Left forelimb (tissue), 1 donor: ENCODE results near the gene PC.
A peak's percentile ranks its signal among the peaks of the same experiment; 100 is the strongest.

Experiments used
- DNase-seq: peaks from one replicate; pipeline ENCODE4 v3.0.0-alpha.2; 2018; ENCODE audit warnings: low spot score

PC gene

GRCh38 chr11:66883016-66883965 lies 74.9 kb downstream of the PC start:
- peak; percentile 75 for DNase-seq

DNA sequence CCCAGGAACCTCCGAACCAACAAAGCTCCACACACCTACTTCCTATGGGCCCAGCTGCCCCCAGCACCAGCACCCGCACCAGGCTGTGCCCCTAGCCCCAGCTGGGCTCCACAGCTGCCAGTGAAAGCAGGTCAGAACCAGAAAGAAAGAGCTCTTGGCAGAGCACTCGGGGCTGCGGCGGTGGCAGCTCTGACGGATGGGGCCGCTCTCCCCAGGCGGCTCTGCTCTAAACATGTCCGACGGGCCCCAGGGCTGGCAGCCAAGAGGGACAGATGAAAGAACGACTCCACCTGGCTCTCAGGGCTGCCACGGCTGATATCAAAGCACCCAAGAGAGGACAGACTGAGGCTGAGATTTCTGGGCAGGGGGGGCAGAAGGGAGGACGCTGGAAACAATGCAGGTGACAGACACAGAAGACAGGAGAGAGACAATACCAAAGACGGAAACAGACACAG lies 75.6 kb downstream of the PC start:
- peak; percentile 66 for DNase-seq

DNA sequence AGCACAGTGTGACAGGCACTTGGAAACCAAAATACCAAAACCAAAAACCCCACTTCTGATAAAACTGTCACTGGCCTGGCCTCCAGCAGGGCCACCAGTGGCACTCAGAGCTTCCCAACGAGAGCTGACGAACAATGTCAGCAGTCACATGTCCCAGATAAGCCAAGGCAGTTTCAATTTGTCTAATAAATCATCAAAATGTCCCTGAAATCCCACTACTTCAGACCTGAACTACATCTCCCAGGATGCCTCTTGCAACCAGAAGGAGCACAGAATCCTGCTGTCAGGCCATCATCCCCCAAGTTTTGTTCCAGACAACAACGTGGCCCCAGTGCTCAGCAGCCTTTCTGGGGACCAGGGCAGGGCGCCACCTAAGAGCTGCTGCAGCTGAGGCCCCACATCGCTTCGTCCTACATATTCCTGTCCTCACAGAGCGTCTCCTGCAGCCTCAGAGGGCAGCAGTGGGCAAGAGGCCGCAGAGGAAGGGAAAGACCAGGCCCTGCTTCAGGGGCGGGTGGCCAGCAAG lies 76.2 kb downstream of the PC start:
- no peak for DNase-seq

- DNase-seq: peak; percentile 36
Observed at GRCh38 chr11:66881451-66881835, 76.7 kb downstream of the PC start.

DNA sequence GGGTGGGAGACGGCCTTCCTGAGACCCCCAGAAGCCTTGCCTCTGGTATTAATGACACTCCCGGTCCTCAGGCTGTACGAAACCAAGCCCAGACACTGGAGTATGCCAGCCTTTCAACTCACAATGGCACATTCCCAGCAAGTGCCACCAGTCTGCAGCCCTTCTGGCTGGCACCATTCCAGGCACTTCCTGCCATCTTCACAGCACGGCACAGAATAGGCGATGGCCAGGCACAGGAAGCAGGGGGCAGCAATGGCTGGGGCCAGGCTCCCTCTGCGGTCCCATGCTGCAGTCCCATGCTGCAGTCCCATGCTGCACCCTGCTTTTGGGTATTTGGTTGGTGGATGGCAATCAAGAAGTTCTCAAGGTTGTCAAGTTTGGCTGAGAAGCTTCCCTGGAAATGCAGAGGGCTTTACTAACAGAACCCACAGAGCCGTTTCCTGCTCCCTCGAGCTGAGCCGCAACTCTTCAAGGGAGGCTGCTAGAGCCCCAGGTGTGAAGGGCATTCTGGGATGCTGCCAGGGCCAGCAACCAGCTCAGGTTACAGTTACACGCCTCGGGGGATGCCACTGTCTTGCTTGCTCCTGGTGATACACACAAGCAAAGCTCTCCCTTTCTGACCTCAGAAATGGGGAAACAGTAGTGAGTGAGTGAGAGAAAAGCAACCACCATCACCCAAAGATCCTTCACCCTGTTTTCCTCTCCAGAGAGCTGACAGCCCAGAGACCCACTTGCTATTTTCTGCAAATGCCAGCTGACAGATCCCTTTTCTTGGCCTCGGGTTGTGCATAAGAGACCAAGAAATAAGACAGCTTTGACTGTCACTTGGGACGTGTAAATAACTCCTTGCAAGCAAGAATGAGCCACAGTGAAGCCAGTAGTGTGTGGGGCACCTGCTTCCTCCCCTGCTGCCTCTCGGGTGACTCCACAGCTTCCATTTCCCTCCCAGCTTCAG lies 77.4 kb downstream of the PC start:
- DNase-seq: peak; percentile 42

DNA sequence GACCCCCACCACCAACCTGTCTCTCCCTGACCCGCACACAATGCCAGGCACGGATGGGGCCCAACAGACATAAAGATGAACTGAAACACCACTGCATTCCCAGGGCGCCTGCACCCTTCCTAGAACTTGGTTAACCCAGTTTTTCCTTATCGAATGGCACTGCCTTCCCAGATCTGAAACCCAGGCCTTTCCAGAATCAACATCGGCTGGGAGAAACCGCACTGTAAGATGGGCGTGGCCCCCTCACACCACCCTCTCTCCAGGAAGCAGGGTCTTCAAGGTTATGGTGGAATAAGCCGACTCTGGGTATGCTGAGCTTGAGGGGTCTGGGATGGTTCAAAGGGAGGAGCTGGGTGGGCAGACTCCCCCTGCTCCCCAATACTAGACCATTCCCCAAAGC lies 78.2 kb downstream of the PC start:
- DNase-seq: no peak

DNA sequence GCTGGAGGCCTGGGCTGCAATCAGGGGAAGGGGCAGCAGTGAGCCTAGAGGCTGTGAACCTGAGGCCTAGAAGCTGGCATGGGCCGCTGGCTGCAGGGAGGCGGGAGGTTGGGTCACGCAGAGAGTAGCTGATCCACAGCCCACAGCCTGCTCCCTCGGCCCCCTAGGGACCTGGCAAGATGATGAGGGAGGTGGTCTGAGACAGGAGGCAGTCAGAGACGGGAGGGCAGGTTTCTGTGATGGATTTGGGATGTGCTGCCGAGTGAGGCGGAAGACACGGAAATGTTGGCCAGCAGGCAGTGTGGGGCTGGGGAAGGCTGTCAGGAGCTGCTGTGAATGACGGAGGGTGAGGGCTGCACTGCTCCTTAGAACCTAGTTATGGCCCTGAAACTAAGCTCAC lies 78.6 kb downstream of the PC start:
- peak; percentile 40 for DNase-seq

- DNase-seq: no peak
Observed at GRCh38 chr11:66879000-66879399, 79.2 kb downstream of the PC start.

DNA sequence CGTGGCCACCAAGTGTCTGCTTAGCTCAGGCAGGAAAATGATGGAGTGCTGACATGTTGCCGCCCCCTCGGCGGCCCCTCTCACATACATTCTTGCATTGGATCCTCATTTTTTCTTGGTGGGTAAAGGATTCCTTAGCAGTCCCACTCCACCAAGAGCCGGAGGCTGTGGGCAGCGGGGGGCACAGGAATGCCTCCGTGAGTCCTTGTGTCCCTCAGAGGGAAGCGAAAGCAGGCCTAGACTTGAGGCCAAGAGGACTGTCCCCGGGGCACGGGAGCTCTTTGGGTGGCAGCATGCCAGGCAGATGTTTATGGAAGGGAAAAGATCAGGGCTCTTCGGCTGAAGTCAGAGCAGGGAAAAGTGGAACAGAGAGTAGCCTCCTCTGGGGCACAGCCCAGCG lies 79.7 kb downstream of the PC start:
- no peak for DNase-seq

GRCh38 chr11:66877588-66878385 lies 80.4 kb downstream of the PC start:
- DNase-seq: no peak

- no peak for DNase-seq
Observed at GRCh38 chr11:66875378-66875777, 82.8 kb downstream of the PC start.

DNA sequence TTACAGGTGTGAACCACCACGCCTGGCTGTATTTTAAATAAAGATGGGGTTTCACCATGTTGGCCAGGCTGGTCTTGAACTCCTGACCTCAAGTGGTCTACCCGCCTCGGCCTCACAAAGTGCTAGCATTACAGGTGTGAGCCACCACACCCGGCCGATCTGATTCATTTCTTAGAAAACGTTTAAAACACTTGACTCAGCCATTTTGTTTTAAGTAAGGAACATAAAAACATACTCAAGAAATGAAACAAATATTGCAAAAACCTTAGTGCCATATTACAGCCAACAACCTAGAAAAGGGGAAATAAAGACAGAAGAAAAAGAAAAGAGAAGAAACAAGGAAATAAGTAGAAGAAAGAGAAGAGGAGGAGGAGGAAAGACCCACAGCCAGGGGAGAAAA lies 84.0 kb downstream of the PC start:
- no peak for DNase-seq

- no peak for DNase-seq
Observed at GRCh38 chr11:66871521-66871901, 86.7 kb downstream of the PC start.

- no peak for DNase-seq
Observed at GRCh38 chr11:66870616-66871520, 87.3 kb downstream of the PC start.

GRCh38 chr11:66870131-66870530 lies 88.1 kb downstream of the PC start:
- no peak for DNase-seq

- DNase-seq: no peak
Observed at GRCh38 chr11:66869567-66869870, 88.7 kb downstream of the PC start.

DNA sequence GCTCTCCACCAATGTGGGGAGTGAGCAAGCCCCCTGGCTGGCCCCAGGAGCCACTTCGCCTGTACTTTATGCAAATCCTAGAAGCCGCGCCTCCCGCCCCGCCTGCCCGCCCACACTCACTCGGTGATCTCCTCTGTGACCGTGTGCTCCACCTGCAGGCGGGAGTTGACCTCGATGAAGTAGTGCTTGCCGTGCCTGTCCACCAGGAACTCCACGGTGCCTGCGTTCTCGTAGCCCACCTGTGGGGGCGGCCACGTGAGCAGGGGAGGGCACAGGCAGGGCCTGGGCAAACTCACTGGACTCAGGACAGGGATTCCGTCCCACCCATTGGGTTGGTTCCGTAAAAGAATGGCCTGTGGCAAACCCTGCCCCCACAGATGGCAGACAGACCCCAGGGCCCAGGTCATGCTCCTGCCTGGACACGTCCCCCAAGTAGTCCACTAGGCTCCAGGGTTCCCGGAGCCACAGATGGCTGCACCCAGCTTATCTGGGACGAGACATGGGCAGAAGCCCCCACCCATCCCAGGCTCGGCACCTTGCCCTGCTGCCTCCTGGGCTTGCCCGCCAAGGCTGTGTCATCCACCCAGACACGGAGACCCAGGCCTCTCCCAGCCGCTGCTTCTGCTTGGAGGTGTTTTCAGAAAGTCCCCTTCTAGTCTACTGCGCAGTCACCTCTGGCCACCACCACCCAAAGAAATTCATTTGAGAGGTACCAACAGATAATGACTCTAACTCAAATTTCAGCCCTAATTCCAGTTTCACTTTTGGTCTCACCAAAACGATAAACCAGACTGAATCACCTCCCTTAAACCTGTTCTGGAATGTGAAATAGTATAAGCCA lies 89.2 kb downstream of the PC start:
- no peak for DNase-seq

DNA sequence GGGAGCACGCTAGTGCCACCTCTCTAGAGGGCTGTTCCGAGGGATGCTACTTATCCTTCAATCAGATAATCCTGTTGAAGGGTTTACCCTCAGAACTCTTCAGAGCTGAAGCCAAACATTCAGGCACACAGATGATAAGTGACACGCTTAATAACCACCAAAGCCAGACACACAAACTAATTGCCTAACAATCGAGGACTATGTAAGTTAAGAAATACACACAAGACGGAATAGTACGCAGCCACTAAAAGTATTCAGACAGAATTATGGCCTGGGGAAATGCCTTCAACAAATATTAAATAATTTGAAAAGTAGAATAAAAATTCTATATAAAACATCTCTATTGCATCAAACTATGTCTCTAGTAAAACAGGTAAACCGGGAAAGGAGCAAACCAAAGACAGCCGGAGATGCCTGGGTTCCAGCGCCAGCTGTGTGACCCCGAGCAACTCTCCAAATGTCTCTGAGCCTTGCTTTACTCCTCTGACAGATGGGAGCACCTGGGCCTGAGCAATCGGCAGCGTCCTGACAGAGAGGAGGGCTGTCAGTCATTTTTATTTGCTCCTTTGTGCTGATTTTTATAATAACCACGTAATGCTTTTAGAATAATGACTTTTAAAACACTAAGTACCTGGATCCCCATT lies 90.0 kb downstream of the PC start:
- no peak for DNase-seq

DNA sequence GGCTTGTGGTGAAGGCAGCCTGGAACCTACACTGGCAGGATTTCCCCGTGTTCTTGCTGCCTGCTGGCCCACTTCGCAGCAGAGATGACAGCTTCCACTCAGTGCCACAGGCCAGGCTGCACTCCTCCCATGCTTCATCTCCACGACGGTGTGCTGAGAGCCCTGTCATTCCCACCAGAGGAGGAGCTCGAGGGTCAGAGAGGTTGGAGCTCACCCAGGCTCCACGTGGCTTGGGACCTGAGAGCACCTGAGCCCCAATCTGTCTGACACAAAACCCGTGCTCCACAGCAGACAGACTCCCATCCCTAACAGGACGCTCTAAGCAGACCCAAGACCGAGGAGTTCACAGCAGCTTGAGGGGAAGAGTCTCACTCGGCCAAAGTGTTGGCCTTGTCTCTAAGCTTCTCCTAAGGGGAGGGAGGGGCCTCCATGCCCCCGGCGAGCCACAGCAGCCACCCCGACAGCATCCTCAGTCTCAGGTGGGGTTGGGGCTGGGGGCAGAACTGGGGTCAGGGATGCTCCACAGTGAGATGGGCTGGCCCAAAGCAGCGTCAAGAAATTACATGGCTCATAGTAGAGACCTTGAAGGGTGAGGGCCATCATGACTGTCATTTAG lies 90.7 kb downstream of the PC start:
- DNase-seq: no peak
